GM12878 (cell line): Measurements from ENCODE around the gene OLR1. TPM values are rescaled to one million over a fixed set of nuclear protein-coding genes. Genes with fewer than 3 reads are reported as not detected.

Source experiments
- polyA plus RNA-seq, 11 experiments: library from polyadenylated mRNA; depleted of rRNA in 4 of 11; unstranded in 6 of 11; stranded (reverse) in 5 of 11; fragments of >200 nt; fragmentation: Nextera tagmentation in 4 of 11; fragmentation: Illumina TruSeq in 1 of 11; extraction: Ambion mirVana in 4 of 11; extraction: Trizol in 1 of 11; gene quantifications; 1 replicate in 1 of 11; 2 replicates in 10 of 11; pipeline versions ENCODE4 v1.2.1 to v1.2.3, GENCODE V29; 2011 to 2016; ENCODE audit warnings: inconsistent platforms in 2 of 11, missing spikeins in 2 of 11, low read depth in 1 of 11
- total RNA-seq, 4 experiments: library from RNA; depleted of rRNA in 3 of 4; stranded (reverse); fragments of >200 nt in 3 of 4; fragmentation: Illumina TruSeq in 1 of 4; extraction: Trizol in 1 of 4; gene quantifications; 2 replicates each; pipeline versions ENCODE4 v1.2.1 to v1.2.3, GENCODE V29; 2013 to 2021

The OLR1 gene
- total and polyA plus RNA-seq, 10 of the 15 experiments (the other 5 are each of a cell fraction or from before 2014, with no cell fraction given): 0.08 TPM; not detected in 9

Other genes with a start within 250 kb of the OLR1 start
Only the 7 nearest of the 13 such genes appear.
- not detected in 2 replicates for gene CLEC12B, start 161.5 kb downstream of the OLR1 start, total RNA-seq (2014; rRNA removed)
- gene CLEC12B, start 161.5 kb downstream of the OLR1 start, total RNA-seq (2014; rRNA removed; fragmentation: Illumina TruSeq; extraction: Trizol): not detected in 2 replicates
- not detected in 2 replicates for gene CLEC12B, start 161.5 kb downstream of the OLR1 start, total RNA-seq (2021)
- gene CLEC12B, start 161.5 kb downstream of the OLR1 start, polyA plus RNA-seq (2011; rRNA removed): not detected in 2 replicates
- not detected in 2 replicates for gene CLEC12B, start 161.5 kb downstream of the OLR1 start, polyA plus RNA-seq (2014; fragmentation: Illumina TruSeq; extraction: Trizol)
- gene CLEC12B, start 161.5 kb downstream of the OLR1 start, polyA plus RNA-seq (2014; fragmentation: Nextera tagmentation; extraction: Ambion mirVana): not detected
- gene CLEC12B, start 161.5 kb downstream of the OLR1 start, polyA plus RNA-seq (2014; rRNA removed): not detected in 2 replicates
- gene CLEC12B, start 161.5 kb downstream of the OLR1 start, polyA plus RNA-seq (2016; fragmentation: Nextera tagmentation; extraction: Ambion mirVana): not detected
- gene CLEC9A, start 141.4 kb downstream of the OLR1 start, total RNA-seq (2014; rRNA removed): not detected in 2 replicates
- gene CLEC9A, start 141.4 kb downstream of the OLR1 start, total RNA-seq (2014; rRNA removed; fragmentation: Illumina TruSeq; extraction: Trizol): not detected in 2 replicates
- gene CLEC9A, start 141.4 kb downstream of the OLR1 start, total RNA-seq (2021): not detected in 2 replicates
- not detected in 2 replicates for gene CLEC9A, start 141.4 kb downstream of the OLR1 start, polyA plus RNA-seq (2011; rRNA removed)
- not detected in 2 replicates for gene CLEC9A, start 141.4 kb downstream of the OLR1 start, polyA plus RNA-seq (2014; fragmentation: Illumina TruSeq; extraction: Trizol)
- gene CLEC9A, start 141.4 kb downstream of the OLR1 start, polyA plus RNA-seq (2014; fragmentation: Nextera tagmentation; extraction: Ambion mirVana): not detected
- gene CLEC9A, start 141.4 kb downstream of the OLR1 start, polyA plus RNA-seq (2014; rRNA removed): not detected in 2 replicates
- gene CLEC9A, start 141.4 kb downstream of the OLR1 start, polyA plus RNA-seq (2016; fragmentation: Nextera tagmentation; extraction: Ambion mirVana): not detected
- gene CLEC1A, start 73.1 kb downstream of the OLR1 start, total RNA-seq (2014; rRNA removed): not detected in 2 replicates
- gene CLEC1A, start 73.1 kb downstream of the OLR1 start, total RNA-seq (2014; rRNA removed; fragmentation: Illumina TruSeq; extraction: Trizol): not detected in 2 replicates
- gene CLEC1A, start 73.1 kb downstream of the OLR1 start, total RNA-seq (2021): not detected in 2 replicates
- gene CLEC1A, start 73.1 kb downstream of the OLR1 start, polyA plus RNA-seq (2011; rRNA removed): not detected in 2 replicates
- not detected in 2 replicates for gene CLEC1A, start 73.1 kb downstream of the OLR1 start, polyA plus RNA-seq (2014; fragmentation: Illumina TruSeq; extraction: Trizol)
- gene CLEC1A, start 73.1 kb downstream of the OLR1 start, polyA plus RNA-seq (2014; fragmentation: Nextera tagmentation; extraction: Ambion mirVana): not detected
- not detected in 2 replicates for gene CLEC1A, start 73.1 kb downstream of the OLR1 start, polyA plus RNA-seq (2014; rRNA removed)
- gene CLEC1A, start 73.1 kb downstream of the OLR1 start, polyA plus RNA-seq (2016; fragmentation: Nextera tagmentation; extraction: Ambion mirVana): not detected
- gene CLEC7A, start 41.9 kb downstream of the OLR1 start, total RNA-seq (2014; rRNA removed): not detected in 2 replicates
- gene CLEC7A, start 41.9 kb downstream of the OLR1 start, total RNA-seq (2014; rRNA removed; fragmentation: Illumina TruSeq; extraction: Trizol): not detected in 2 replicates
- gene CLEC7A, start 41.9 kb downstream of the OLR1 start, total RNA-seq (2021): not detected in 2 replicates
- not detected in 2 replicates for gene CLEC7A, start 41.9 kb downstream of the OLR1 start, polyA plus RNA-seq (2011; rRNA removed)
- gene CLEC7A, start 41.9 kb downstream of the OLR1 start, polyA plus RNA-seq (2014; fragmentation: Illumina TruSeq; extraction: Trizol): 0.06 TPM in 1 of 2 replicates, not detected in the other
- not detected for gene CLEC7A, start 41.9 kb downstream of the OLR1 start, polyA plus RNA-seq (2014; fragmentation: Nextera tagmentation; extraction: Ambion mirVana)
- not detected in 2 replicates for gene CLEC7A, start 41.9 kb downstream of the OLR1 start, polyA plus RNA-seq (2014; rRNA removed)
- not detected for gene CLEC7A, start 41.9 kb downstream of the OLR1 start, polyA plus RNA-seq (2016; fragmentation: Nextera tagmentation; extraction: Ambion mirVana)
- gene TMEM52B, start 6.9 kb upstream of the OLR1 start, total RNA-seq (2014; rRNA removed): not detected in 2 replicates
- gene TMEM52B, start 6.9 kb upstream of the OLR1 start, total RNA-seq (2014; rRNA removed; fragmentation: Illumina TruSeq; extraction: Trizol): not detected in 2 replicates
- gene TMEM52B, start 6.9 kb upstream of the OLR1 start, total RNA-seq (2021): not detected in 2 replicates
- gene TMEM52B, start 6.9 kb upstream of the OLR1 start, polyA plus RNA-seq (2011; rRNA removed): not detected in 2 replicates
- gene TMEM52B, start 6.9 kb upstream of the OLR1 start, polyA plus RNA-seq (2014; fragmentation: Illumina TruSeq; extraction: Trizol): not detected in 2 replicates
- gene TMEM52B, start 6.9 kb upstream of the OLR1 start, polyA plus RNA-seq (2014; fragmentation: Nextera tagmentation; extraction: Ambion mirVana): not detected
- gene TMEM52B, start 6.9 kb upstream of the OLR1 start, polyA plus RNA-seq (2014; rRNA removed): 0.05 TPM in 1 of 2 replicates, not detected in the other
- not detected for gene TMEM52B, start 6.9 kb upstream of the OLR1 start, polyA plus RNA-seq (2016; fragmentation: Nextera tagmentation; extraction: Ambion mirVana)
- 2.1 and 3.2 TPM in 2 replicates for gene GABARAPL1, start 40.7 kb upstream of the OLR1 start, total RNA-seq (2014; rRNA removed)
- 2.0 and 2.4 TPM in 2 replicates for gene GABARAPL1, start 40.7 kb upstream of the OLR1 start, total RNA-seq (2014; rRNA removed; fragmentation: Illumina TruSeq; extraction: Trizol)
- 2.7 and 3.6 TPM in 2 replicates for gene GABARAPL1, start 40.7 kb upstream of the OLR1 start, total RNA-seq (2021)
- gene GABARAPL1, start 40.7 kb upstream of the OLR1 start, polyA plus RNA-seq (2011; rRNA removed): 0.71 and 0.99 TPM in 2 replicates
- gene GABARAPL1, start 40.7 kb upstream of the OLR1 start, polyA plus RNA-seq (2014; fragmentation: Illumina TruSeq; extraction: Trizol): 3.1 and 11.1 TPM in 2 replicates
- under 1 TPM; 0.55 to 0.71 TPM for gene GABARAPL1, start 40.7 kb upstream of the OLR1 start, polyA plus RNA-seq (2014; fragmentation: Nextera tagmentation; extraction: Ambion mirVana)
- gene GABARAPL1, start 40.7 kb upstream of the OLR1 start, polyA plus RNA-seq (2014; rRNA removed): 3.7 and 4.8 TPM in 2 replicates
- gene GABARAPL1, start 40.7 kb upstream of the OLR1 start, polyA plus RNA-seq (2016; fragmentation: Nextera tagmentation; extraction: Ambion mirVana): under 1 TPM; 0.42 to 0.75 TPM
- gene KLRD1, start 135.7 kb upstream of the OLR1 start, total RNA-seq (2014; rRNA removed): under 0.01 TPM in 2 replicates
- gene KLRD1, start 135.7 kb upstream of the OLR1 start, total RNA-seq (2014; rRNA removed; fragmentation: Illumina TruSeq; extraction: Trizol): 0.05 TPM in 1 of 2 replicates, not detected in the other
- gene KLRD1, start 135.7 kb upstream of the OLR1 start, total RNA-seq (2021): 0.21 TPM in 1 of 2 replicates, not detected in the other
- gene KLRD1, start 135.7 kb upstream of the OLR1 start, polyA plus RNA-seq (2011; rRNA removed): 0.39 and 0.50 TPM in 2 replicates
- 0.03 and 0.63 TPM in 2 replicates for gene KLRD1, start 135.7 kb upstream of the OLR1 start, polyA plus RNA-seq (2014; fragmentation: Illumina TruSeq; extraction: Trizol)
- under 1 TPM; 0.11 to 0.15 TPM for gene KLRD1, start 135.7 kb upstream of the OLR1 start, polyA plus RNA-seq (2014; fragmentation: Nextera tagmentation; extraction: Ambion mirVana)
- not detected in 2 replicates for gene KLRD1, start 135.7 kb upstream of the OLR1 start, polyA plus RNA-seq (2014; rRNA removed)
- under 1 TPM in 1 of 2 experiments, not detected in 1; 0.19 TPM for gene KLRD1, start 135.7 kb upstream of the OLR1 start, polyA plus RNA-seq (2016; fragmentation: Nextera tagmentation; extraction: Ambion mirVana)